Stimulated activated CD4-positive, alpha-beta T cell treated with anti-CD3 and anti-CD28 coated beads, Interleukin-2, amount 100 ng/mL, for 4 hours (primary cell): ENCODE results near the gene RASEF.

Experiments
- DNase-seq: peaks from one replicate; pipeline ENCODE4 v3.0.0-alpha.2; 2020; ENCODE audit warnings: low read depth

RASEF gene

DNA sequence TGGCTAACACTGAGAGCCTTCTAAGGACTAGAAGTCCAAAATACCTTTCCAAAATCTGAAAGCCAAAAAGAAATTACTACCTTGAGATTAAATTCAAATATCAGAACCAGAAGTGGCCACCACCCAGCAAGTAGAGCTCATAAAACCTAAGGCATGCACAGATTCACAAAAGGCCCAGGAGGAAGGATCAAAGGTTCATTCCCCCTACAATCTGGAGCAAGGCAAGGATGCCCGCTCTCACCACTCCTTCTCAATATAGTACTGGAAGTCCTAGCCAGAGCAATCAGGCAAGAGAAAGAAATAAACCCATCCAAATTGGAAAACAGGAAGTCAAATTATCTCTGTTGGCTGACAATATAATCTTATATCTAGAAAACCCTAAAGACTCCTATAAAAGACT, 6.0 kb downstream of the RASEF start:
- no peak for DNase-seq

DNA sequence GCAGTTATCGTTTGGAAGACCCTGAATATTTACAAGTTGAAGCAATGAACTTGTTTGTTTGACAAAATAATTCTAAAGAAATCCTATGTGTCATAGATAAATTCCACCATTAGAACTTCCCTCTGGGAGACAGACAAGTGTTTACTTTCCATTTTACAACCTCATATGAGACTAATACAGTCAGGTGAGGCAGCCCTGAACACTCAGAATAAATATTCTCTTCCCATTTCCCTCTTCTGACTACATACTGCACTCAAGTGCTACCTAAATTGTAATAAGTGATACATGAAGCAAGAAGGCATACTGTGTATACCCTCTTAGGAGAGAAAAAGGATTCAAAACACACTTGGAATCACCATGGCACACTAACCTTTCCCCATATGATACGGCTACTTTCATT, 6.8 kb downstream of the RASEF start:
- DNase-seq: no peak

GRCh38 chr9:83047839-83048775, 14.8 kb downstream of the RASEF start:
- no peak for DNase-seq

DNA sequence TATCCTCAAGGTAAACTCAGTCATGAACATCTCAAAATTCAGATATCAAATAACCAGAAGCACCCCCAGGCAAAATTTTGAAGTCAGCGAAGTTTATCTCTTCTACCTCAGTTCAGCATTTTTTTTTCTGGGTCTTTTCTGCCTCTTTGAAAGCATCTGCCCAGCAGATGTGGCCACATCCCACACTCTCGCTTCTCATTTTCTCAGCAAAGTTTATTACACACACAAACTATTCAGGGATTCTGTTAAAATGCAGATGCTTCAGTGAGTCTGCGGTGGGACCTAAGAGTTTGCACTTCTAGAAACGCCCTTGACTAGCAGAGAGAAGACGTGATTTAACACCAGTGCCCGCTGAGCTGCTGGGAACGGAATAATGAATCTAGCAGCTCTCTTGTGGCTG, 19.3 kb downstream of the RASEF start:
- DNase-seq: no peak

DNA sequence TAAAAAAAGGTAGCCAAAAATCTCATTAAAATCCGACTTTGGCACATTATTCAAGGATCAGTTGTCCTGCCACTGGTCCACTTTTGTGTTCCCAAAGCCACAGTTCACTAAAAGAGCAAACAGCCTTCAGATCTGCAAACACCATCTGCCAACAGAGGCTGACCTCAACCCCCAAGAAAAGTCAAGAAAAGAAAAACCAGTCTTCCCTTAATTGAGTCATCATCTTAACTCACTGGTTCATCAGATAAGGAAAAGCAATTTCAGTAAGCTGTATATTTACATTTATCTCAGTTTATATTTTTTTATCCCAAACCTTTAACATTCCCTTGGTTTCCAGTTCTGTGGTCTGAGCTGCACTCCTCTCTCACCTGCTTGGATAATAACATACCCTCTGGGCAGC, 21.2 kb downstream of the RASEF start:
- DNase-seq: no peak

GRCh38 chr9:83039303-83039702, 23.6 kb downstream of the RASEF start:
- no peak for DNase-seq

DNA sequence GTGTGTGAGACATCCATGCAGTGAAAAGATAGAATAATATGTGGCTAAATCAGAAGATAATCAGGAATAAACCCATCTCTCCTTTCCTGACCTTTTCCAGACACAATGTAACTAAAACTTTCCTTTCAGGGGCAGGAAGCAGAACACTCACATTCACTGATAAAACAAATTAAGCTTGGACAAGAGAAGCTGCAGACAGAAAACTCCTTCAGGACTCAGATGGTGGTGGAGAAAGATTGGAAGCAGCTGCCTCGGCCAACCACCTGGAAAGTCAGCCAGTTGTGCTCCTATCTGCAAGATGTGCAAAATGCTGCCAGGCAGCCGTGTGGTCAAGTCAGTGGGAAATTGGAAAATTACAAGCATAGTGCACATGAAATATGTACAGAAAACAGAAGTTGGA, 26.9 kb downstream of the RASEF start:
- no peak for DNase-seq

DNA sequence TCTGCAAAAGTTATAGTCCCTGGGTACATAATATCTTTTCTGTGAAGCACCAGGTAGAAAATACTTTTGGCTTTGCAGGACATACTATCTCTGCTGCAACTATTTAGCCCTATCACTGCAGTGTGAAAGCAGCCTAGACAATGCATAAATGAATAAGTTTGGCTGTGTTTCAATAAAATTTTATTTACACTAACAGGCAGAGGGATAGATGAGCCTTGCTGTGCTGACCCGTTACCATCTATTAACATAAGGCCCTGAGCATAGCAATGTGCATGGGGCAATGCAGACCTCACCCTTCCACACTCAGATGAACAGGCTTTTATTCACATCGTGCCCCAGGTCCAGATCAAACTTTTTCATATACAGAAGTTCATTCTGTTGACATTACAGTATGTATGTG, 27.8 kb downstream of the RASEF start:
- no peak for DNase-seq

- no peak for DNase-seq
Observed at GRCh38 chr9:83034587-83034986, 28.4 kb downstream of the RASEF start.

GRCh38 chr9:83034026-83034425, 28.9 kb downstream of the RASEF start:
- no peak for DNase-seq

DNA sequence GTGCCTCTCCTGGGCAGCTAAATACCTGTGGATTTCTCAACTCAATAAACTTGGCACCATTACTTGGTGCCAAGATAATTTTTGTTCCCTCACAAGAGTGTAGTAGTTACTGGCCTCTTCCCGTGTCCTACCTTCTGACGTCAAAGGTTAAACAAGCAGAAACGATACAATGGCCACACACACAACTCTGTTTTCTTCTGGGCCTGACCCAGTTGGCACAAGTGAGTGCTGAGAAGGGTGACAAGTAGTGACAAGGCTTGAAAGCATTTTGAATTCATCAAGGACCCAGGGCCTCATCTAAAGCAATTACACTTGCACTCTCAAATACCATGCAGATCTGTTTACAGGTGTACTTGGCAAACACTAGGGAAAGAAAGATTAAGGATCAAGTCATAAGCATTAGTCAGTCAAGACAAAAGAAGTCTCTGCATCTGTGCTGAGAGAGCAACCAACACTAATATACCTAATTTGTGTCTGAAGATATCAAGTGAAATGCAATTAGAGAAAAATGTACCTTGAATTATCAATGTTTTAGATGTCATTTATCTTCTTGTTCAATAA, 30.8 kb downstream of the RASEF start:
- DNase-seq: no peak

DNA sequence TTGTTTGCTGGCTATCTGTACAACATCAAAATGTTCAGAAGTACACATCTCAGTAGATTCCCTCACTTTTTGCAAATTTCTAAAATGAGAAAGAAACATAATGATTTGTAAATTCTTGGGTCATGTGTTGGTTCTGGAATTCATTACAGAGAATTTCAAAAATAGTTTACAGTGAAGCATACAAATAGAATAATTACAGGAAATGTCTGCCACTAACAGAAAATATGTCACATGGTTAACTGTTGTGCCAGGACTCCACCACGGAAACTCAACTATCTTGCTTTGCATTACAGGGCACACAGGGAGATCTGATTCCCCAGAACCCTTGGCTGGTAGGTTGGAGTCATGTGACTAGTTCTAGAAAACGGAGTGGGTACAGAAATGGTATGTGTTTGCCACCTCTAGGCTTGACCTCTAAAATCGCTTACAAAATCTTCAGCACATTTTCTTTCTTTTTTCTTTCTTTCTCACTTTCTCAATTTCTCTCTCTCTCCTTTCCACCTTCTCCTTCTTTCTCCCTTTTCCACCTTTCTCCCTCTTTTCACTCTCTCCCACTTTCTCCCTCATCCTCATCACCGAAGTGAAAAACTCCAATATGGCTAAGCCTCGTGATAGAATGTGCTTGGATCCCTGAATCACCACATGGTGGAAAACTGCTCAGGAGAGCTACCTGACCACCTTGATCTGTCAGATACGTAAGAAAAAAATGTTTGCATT, 32.4 kb downstream of the RASEF start:
- DNase-seq: no peak

- no peak for DNase-seq
Observed at GRCh38 chr9:83029531-83030137, 33.3 kb downstream of the RASEF start.

GRCh38 chr9:83027153-83027891, 35.6 kb downstream of the RASEF start:
- no peak for DNase-seq

- no peak for DNase-seq
Observed at GRCh38 chr9:83024506-83025125, 38.3 kb downstream of the RASEF start.

DNA sequence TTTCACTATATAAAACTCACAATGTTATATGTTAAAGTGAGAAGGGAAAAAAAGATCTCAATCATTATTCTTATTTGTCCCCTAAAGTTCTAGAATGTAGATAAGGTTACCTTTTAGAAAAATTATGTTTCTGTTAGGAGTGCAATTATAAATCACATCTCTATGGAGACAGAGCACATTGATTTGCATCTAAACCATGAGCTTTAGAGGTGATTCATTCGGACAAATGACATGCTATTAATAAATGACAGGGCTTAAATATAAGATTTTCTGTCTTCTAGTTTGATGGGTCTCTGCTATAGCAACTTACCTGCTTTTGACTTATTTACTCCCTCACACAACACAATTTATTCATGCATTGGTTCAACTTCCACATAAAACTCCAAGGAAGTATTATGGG, 39.8 kb downstream of the RASEF start:
- DNase-seq: no peak

- no peak for DNase-seq
Observed at GRCh38 chr9:83020864-83021263, 42.1 kb downstream of the RASEF start.

DNA sequence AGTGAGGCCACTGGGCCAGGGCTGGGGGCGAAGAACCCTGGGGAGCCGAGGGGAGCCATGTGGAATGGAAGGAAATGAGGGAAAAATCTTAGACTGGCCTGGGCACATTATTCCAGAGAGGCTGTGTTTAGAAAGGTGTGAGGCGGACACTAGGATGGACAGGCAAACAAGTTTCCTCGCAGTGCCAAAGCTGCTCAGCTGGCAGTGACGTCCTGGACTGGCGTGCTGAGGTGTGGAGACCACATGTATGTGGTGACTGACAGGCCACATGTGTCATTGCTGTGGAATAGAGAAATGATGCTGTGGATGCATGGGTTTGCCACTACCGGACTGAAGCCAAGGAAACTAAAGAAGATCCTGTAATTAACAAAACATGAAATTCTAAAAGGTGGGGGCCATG, 42.6 kb downstream of the RASEF start:
- no peak for DNase-seq

DNA sequence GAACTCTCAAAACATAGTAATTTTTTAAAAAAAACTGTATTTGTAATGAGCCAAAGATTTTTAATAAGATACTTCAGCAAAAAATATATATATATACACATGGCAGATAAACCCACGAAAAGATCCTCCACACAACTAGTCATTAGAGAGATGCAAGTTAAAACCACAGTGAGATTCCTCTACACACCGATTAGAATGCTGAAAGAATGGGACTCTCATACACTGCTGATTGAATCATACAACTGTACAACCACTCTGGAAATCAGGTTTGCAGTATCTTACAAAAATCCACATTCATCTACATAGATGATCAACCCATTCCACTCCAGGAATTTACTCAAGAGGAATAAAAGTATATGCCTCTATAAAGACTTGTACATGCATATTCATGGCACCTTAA, 43.7 kb downstream of the RASEF start:
- DNase-seq: no peak

DNA sequence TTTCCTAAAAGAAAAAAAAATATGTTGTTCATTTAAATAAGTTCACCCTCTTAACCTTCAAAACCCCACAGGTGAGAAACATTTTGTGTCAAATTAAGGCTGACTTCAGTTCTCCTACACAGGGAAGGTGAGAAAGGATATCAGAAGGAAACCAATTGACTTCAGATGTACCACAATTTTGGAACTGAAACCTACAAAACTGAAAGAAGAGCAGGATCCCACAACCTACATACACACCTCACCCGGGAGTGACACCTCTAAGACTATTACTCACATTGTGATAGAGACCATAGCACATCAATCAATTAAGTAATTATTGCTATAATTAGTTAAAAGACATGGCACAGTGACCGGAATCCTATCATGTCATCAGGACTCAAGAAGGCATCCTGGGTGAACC, 47.0 kb downstream of the RASEF start:
- no peak for DNase-seq

GRCh38 chr9:83013867-83014605, 48.9 kb downstream of the RASEF start:
- DNase-seq: no peak
